B cell (primary cell): ENCODE measurements around the gene DAAM2. TPM values are rescaled to one million over a fixed set of nuclear protein-coding genes. Genes with fewer than 3 reads are reported as not detected.

Source experiments
- ATAC-seq: fragments of 200-7000 bp; cut with Tn5 transposase; one replicate; pipeline ENCODE4 v1.10.0; 2021; ENCODE audit warnings: low read depth, mild to moderate bottlenecking, moderate number of reproducible peaks, moderate library complexity
- CTCF ChIA-PET: fragments of 350-600 bp; sonication (Branson Sonifier 250); formaldehyde crosslinking; loops from one replicate; lab custom pipeline; 2021; ENCODE audit warnings: antibody characterized with exemption, inconsistent platforms; lab: Charles Lee
- POLR2A ChIA-PET: fragments of 350-600 bp; sonication (Branson Sonifier 250); formaldehyde crosslinking; loops from one replicate; lab custom pipeline; 2021; ENCODE audit warnings: antibody characterized with exemption; lab: Charles Lee
- DNase-seq: peaks from one replicate; pipeline ENCODE4 v3.0.0; 2013
- H2AFZ ChIP-seq: 2 replicates; pipeline ENCODE4 v1.6.1; 2012; ENCODE audit warnings: mild to moderate bottlenecking, low read depth, low read length; ENCODE audit not compliant: insufficient read depth, poor library complexity, severe bottlenecking
- H3K27ac ChIP-seq, 2 donors: 1 replicate in 1 of 2; 2 replicates in 1 of 2; pipeline ENCODE4 v1.5.1; 2012 to 2013; ENCODE audit warnings: low read length in 2 of 2, mild to moderate bottlenecking in 2 of 2, moderate library complexity in 1 of 2
- H3K27me3 ChIP-seq, 4 experiments: fragments of 200-600 bp in 1 of 4; sonication (generic) in 1 of 4; replicated peaks in 1 of 4; 1 replicate in 2 of 4; 2 replicates in 2 of 4; pipeline versions ENCODE4 v1.6.1 to v1.7.0; 2013 to 2016; ENCODE audit warnings: low read length in 3 of 4, mild to moderate bottlenecking in 2 of 4, mixed read lengths in 1 of 4, moderate library complexity in 1 of 4; ENCODE audit not compliant: insufficient read depth in 4 of 4, control insufficient read depth in 3 of 4; ENCODE audit errors: control extremely low read depth in 1 of 4
- H3K36me3 ChIP-seq, 2 experiments: replicated peaks in 1 of 2; 1 replicate in 1 of 2; 2 replicates in 1 of 2; pipeline versions ENCODE4 v1.6.1 to v1.7.1; 2013; ENCODE audit warnings: low read length in 1 of 2; ENCODE audit not compliant: insufficient read depth in 2 of 2, control insufficient read depth in 1 of 2; ENCODE audit errors: control extremely low read depth in 1 of 2, extremely low read depth in 1 of 2
- H3K4me1 ChIP-seq, 2 donors: fragments of 200-600 bp in 1 of 2; sonication (generic) in 1 of 2; 1 replicate in 1 of 2; 2 replicates in 1 of 2; pipeline versions ENCODE4 v1.5.1 to v1.6.1; 2013 to 2017; ENCODE audit warnings: low read length in 2 of 2; ENCODE audit not compliant: control insufficient read depth in 2 of 2, insufficient read depth in 2 of 2
- H3K4me2 ChIP-seq: replicated peaks from 2 replicates; pipeline ENCODE3; 2012; ENCODE audit warnings: mild to moderate bottlenecking, low read depth, low read length; ENCODE audit not compliant: poor library complexity, severe bottlenecking
- H3K4me3 ChIP-seq, 5 experiments: fragments of 200-600 bp in 1 of 5; sonication (generic) in 1 of 5; 1 replicate in 3 of 5; 2 replicates in 2 of 5; pipeline versions ENCODE4 v1.5.1 to v1.7.0; 2011 to 2016; ENCODE audit warnings: low read length in 4 of 5, mild to moderate bottlenecking in 4 of 5, low read depth in 2 of 5, control low read depth in 1 of 5, moderate library complexity in 1 of 5; ENCODE audit not compliant: insufficient read depth in 1 of 5; ENCODE audit errors: control extremely low read depth in 1 of 5, extremely low read depth in 1 of 5
- H3K79me2 ChIP-seq: fragments of 200-600 bp; sonication (generic); one replicate; pipeline ENCODE4 v1.6.0; 2016; ENCODE audit warnings: low read length; ENCODE audit not compliant: control insufficient read depth, insufficient read depth
- H3K9ac ChIP-seq: fragments of 200-600 bp; sonication (generic); 2 replicates; pipeline ENCODE4 v1.6.1; 2017; ENCODE audit warnings: mild to moderate bottlenecking, low read length, moderate library complexity
- H3K9me3 ChIP-seq, 3 donors: one replicate each; pipeline versions ENCODE4 v1.6.1 to v1.7.1; 2013; ENCODE audit warnings: low read length in 2 of 3; ENCODE audit not compliant: control insufficient read depth in 2 of 3, insufficient read depth in 1 of 3; ENCODE audit errors: control extremely low read depth in 1 of 3
- H4K20me1 ChIP-seq: 2 replicates; pipeline ENCODE4 v1.6.0; 2012; ENCODE audit warnings: mild to moderate bottlenecking, low read length; ENCODE audit not compliant: insufficient read depth, control insufficient read depth, poor library complexity, severe bottlenecking
- H3K27ac Mint-ChIP-seq: one replicate; pipeline ENCODE4 v1.8.0; 2021; ENCODE audit warnings: mixed read lengths
- H3K27me3 Mint-ChIP-seq: one replicate; pipeline ENCODE4 v1.8.0; 2021; ENCODE audit warnings: mixed read lengths
- H3K4me1 Mint-ChIP-seq: one replicate; pipeline ENCODE4 v1.8.0; 2021; ENCODE audit warnings: mixed read lengths
- H3K4me3 Mint-ChIP-seq: one replicate; pipeline ENCODE4 v1.8.0; 2021; ENCODE audit warnings: mixed read lengths
- H3K9me3 Mint-ChIP-seq: one replicate; pipeline ENCODE4 v1.8.0; 2022; ENCODE audit warnings: mixed read lengths; ENCODE audit not compliant: insufficient read depth
- CTCF ChIP-seq: fragments of 200-600 bp; IDR thresholded peaks from one replicate; pipeline ENCODE4 v1.8.0; 2022; ENCODE audit warnings: antibody characterized with exemption, mild to moderate bottlenecking
- EZH2 ChIP-seq: IDR thresholded peaks from 2 replicates; pipeline ENCODE4 v1.6.1; 2012; ENCODE audit warnings: borderline replicate concordance, low read depth, mild to moderate bottlenecking, moderate library complexity, low read length; ENCODE audit not compliant: insufficient read depth, poor library complexity, severe bottlenecking
- whole genome bisulfite sequencing: methylation state at CpG from one replicate; pipeline ENCODE4 v1.1.5; 2013; ENCODE audit warnings: missing lambda C conversion rate; ENCODE audit not compliant: insufficient coverage; 5-methylcytosine and 5-hydroxymethylcytosine counted together
- intact Hi-C: fragments of 100-400 bp; cut with micrococcal nuclease; formaldehyde crosslinking; loops from one replicate; pipeline ENCODE4 v1.10.0; 2022
- polyA plus RNA-seq: library from polyadenylated mRNA; depleted of rRNA; stranded (reverse); fragments of >200 nt; gene quantifications from 2 replicates; pipeline ENCODE4 v1.2.3, GENCODE V29; 2012
- total RNA-seq, 2 donors: library from RNA; stranded (reverse); fragments of 120-200 nt in 1 of 2; gene quantifications; 1 replicate in 1 of 2; 2 replicates in 1 of 2; pipeline versions ENCODE4 v1.2.3 to v1.2.4, GENCODE V29; 2013 to 2022

The DAAM2 gene
- total and polyA plus RNA-seq, 2 donors (not counting 1 experiment from before 2014, with no cell fraction given): not detected

- no peak for TF ChIP-seq CTCF
- TF ChIP-seq EZH2: no peak
- intact Hi-C loops: no loop called here
- peaks cover 11% of the 10 kb centered on the region for H3K27me3 Mint-ChIP-seq
- Histone ChIP-seq H4K20me1 (no peaks in the 10 kb centered on the region), H2AFZ (no peak overlapping the region), H3K4me3 (no peak overlapping the region), H3K9ac (no peak overlapping the region), H3K27me3 (no peaks in the 10 kb centered on the region), H3K27ac (no peak overlapping the region), H3K9me3 (peaks cover 0 to 7% (median 0%) of the 10 kb centered on the region in 3 donors), H3K79me2 (no peaks in the 10 kb centered on the region), H3K4me1 (no peaks in the 10 kb centered on the region), H3K4me2 (no peak overlapping the region), H3K36me3 (no peaks in the 10 kb centered on the region)
- POLR2A ChIA-PET: no interaction called here
- ATAC-seq (no peak), DNase-seq (no peak)
- CTCF ChIA-PET: interaction anchor here (0.7 kb wide), 1 partner anchor 14 kb away, joined by 3 read pairs; no protein-coding TSS in a partner anchor
- no peaks in the 10 kb centered on the region for H3K4me1 Mint-ChIP-seq
- H3K9me3 Mint-ChIP-seq: no peaks in the 10 kb centered on the region
- H3K4me3 Mint-ChIP-seq: no peak overlapping the region
- WGBS: 60% methylated on average over 1 of the region's 2 CpGs
- H3K27ac Mint-ChIP-seq: no peak overlapping the region
These were observed 58.6 kb downstream of the DAAM2 start for GRCh38 chr6:39850736-39851297.

- intact Hi-C loops: no loop called here
- H3K4me2 ChIP-seq: no peak overlapping the region
- WGBS: 89% methylated on average over 4 of the region's 4 CpGs
- H2AFZ ChIP-seq: no peak overlapping the region
- H4K20me1 ChIP-seq: no peaks in the 10 kb centered on the region
- H3K27ac ChIP-seq: no peak overlapping the region
- Mint-ChIP-seq H3K9me3 (no peaks in the 10 kb centered on the region), H3K4me1 (no peaks in the 10 kb centered on the region), H3K27me3 (peaks cover 11% of the 10 kb centered on the region), H3K27ac (no peak overlapping the region), H3K4me3 (no peak overlapping the region)
- no peak for DNase-seq
- H3K36me3 ChIP-seq: no peaks in the 10 kb centered on the region
- no peak overlapping the region for H3K4me3 ChIP-seq
- ChIA-PET CTCF (interaction anchor here (0.7 kb wide), 1 partner anchor 14 kb away, joined by 3 read pairs; no protein-coding TSS in a partner anchor), POLR2A (no interaction called here)
- H3K9me3 ChIP-seq: peaks cover 0 to 10% (median 0%) of the 10 kb centered on the region in 3 donors
- no peaks in the 10 kb centered on the region for H3K27me3 ChIP-seq
- TF ChIP-seq EZH2 (no peak), CTCF (no peak)
- H3K79me2 ChIP-seq: no peaks in the 10 kb centered on the region
- no peak for ATAC-seq
- H3K9ac ChIP-seq: no peak overlapping the region
- H3K4me1 ChIP-seq: no peaks in the 10 kb centered on the region
These were observed 59.2 kb downstream of the DAAM2 start for GRCh38 chr6:39851331-39851730.
